CD4-positive, alpha-beta T cell (primary cell): ENCODE data around the gene MIX23. TPM values are rescaled to one million over a fixed set of nuclear protein-coding genes. Genes with fewer than 3 reads are reported as not detected.

Source experiments
- ATAC-seq: fragments of 200-7000 bp; cut with Tn5 transposase; one replicate; pipeline ENCODE4 v1.10.0; 2022; ENCODE audit warnings: mild to moderate bottlenecking; ENCODE audit not compliant: poor library complexity
- CTCF ChIA-PET: fragments of 350-600 bp; sonication (Branson Sonifier 250); formaldehyde crosslinking; loops from one replicate; lab custom pipeline; 2021; ENCODE audit warnings: antibody characterized with exemption, inconsistent platforms; lab: Charles Lee
- POLR2A ChIA-PET: fragments of 350-600 bp; sonication (Branson Sonifier 250); formaldehyde crosslinking; loops from one replicate; lab custom pipeline; 2021; ENCODE audit warnings: antibody characterized with exemption, inconsistent platforms; lab: Charles Lee
- DNase-seq, 14 experiments: peaks; one replicate each; pipeline ENCODE4 v3.0.0-alpha.2; 2013 to 2020; ENCODE audit warnings: mixed read lengths in 2 of 14
- H3K27ac ChIP-seq, 2 donors: one replicate each; pipeline versions ENCODE4 v1.5.1 to v1.7.0; 2013; ENCODE audit warnings: low read length in 2 of 2, low read depth in 1 of 2, mild to moderate bottlenecking in 1 of 2
- H3K27me3 ChIP-seq, 2 experiments: 1 replicate in 1 of 2; 2 replicates in 1 of 2; pipeline versions ENCODE4 v1.6.1 to v1.7.0; 2013; ENCODE audit warnings: low read length in 2 of 2, control low read depth in 1 of 2, mild to moderate bottlenecking in 1 of 2, moderate library complexity in 1 of 2; ENCODE audit not compliant: insufficient read depth in 2 of 2, control insufficient read depth in 1 of 2
- H3K36me3 ChIP-seq: one replicate; pipeline ENCODE4 v1.6.1; 2013; ENCODE audit warnings: low read length, control low read depth; ENCODE audit not compliant: insufficient read depth
- H3K4me1 ChIP-seq: one replicate; pipeline ENCODE4 v1.6.1; 2013; ENCODE audit warnings: low read length, control low read depth; ENCODE audit not compliant: insufficient read depth
- H3K4me3 ChIP-seq: one replicate; pipeline ENCODE4 v1.5.1; 2013; ENCODE audit warnings: mild to moderate bottlenecking, low read length, moderate library complexity
- H3K9me3 ChIP-seq, 2 experiments: 1 replicate in 1 of 2; 2 replicates in 1 of 2; pipeline versions ENCODE4 v1.6.1 to v1.7.0; 2013; ENCODE audit warnings: low read length in 2 of 2, mild to moderate bottlenecking in 2 of 2, control low read depth in 1 of 2, moderate library complexity in 1 of 2; ENCODE audit not compliant: control insufficient read depth in 1 of 2, insufficient read depth in 1 of 2
- H3K27ac Mint-ChIP-seq: one replicate; pipeline ENCODE4 v1.8.0; 2020; ENCODE audit warnings: mixed read lengths
- H3K27me3 Mint-ChIP-seq: one replicate; pipeline ENCODE4 v1.8.0; 2021; ENCODE audit warnings: mixed read lengths
- H3K36me3 Mint-ChIP-seq: one replicate; pipeline ENCODE4 v1.8.0; 2021; ENCODE audit warnings: low read depth, mixed read lengths
- H3K4me1 Mint-ChIP-seq: one replicate; pipeline ENCODE4 v1.8.0; 2021; ENCODE audit warnings: low read depth, mixed read lengths
- H3K4me3 Mint-ChIP-seq: one replicate; pipeline ENCODE4 v1.8.0; 2020; ENCODE audit warnings: mild to moderate bottlenecking, mixed read lengths
- H3K9me3 Mint-ChIP-seq: one replicate; pipeline ENCODE4 v1.8.0; 2020; ENCODE audit warnings: mixed read lengths
- intact Hi-C, 2 experiments: fragments of 100-400 bp; cut with DNase I in 1 of 2; cut with micrococcal nuclease in 1 of 2; formaldehyde crosslinking; loops; one replicate each; pipeline versions ENCODE4 v1.15.1 to v1.9.0; 2023 to 2025; cut with DNase I, micrococcal nuclease
- total RNA-seq, 174 experiments: library from RNA in 2 of 174; stranded (reverse) in 2 of 174; gene quantifications; one replicate each; pipeline ENCODE4 v1.2.3 and lab custom pipeline; 2021 to 2026
- TF ChIP-seq, protein P1 (sequence below): fragments of 200-600 bp; IDR thresholded peaks from one replicate; pipeline ENCODE4 v1.8.0; 2022; ENCODE audit warnings: antibody characterized with exemption, mild to moderate bottlenecking

MIX23 gene
- total RNA-seq, 2 experiments from 2014 or later, result 12.4 to 17.5 TPM

DNA sequence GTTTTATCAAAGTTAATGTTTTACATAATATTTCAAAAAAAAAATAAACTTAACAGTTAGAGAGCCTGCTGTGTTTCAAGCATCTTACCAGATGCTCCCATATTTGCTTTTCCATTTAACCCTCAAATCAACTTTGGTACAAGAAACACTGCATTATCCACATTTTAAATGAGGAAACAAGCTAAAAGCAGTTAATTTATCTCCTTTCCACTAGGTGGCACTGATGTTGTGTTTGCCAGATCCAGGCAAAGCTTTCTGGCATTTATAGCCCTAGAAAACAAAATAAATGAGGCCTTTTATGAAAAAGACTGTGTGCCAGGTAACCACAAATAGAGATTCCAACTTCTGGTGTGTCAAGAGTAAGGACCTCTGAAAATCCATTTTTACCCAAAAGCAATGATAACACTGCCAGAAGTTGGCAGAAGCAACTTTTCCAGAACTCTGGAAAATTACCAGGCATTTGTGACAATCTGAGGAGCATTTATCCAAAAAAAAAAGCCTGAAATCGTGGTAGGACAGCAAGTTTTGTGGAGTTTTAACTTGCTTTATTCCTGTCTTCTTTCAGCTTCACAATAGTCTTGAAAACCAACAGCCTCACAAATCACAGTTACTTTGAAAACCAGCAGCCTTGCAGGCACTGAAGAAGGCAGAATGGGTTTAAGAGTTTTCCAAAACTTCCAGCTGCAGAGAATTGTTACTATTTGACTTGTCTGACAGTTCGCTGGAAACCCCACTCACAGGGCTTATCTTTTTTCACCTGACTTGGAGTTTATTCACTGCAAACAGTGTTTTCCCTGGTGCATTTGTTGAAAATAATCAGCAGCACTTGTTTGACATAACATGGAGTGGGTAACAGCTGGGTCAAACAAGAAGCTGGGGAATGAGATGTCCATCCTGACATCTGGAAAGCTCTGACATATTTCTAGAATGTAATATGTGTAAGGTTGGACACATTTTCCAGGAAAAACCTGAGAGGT is 10.1 kb upstream of the MIX23 start:
- no peak overlapping the region for H3K27ac Mint-ChIP-seq
- peaks cover 10% of the 10 kb centered on the region for H3K4me1 Mint-ChIP-seq
- H3K4me3 Mint-ChIP-seq, result no peak overlapping the region
- H3K27ac ChIP-seq, result no peak overlapping the region
- DNase-seq, result peak in 5 of 14 experiments; percentile 5 to 68 (median 64)
- no peaks in the 10 kb centered on the region for H3K27me3 Mint-ChIP-seq
- TF ChIP-seq, protein P1, sequence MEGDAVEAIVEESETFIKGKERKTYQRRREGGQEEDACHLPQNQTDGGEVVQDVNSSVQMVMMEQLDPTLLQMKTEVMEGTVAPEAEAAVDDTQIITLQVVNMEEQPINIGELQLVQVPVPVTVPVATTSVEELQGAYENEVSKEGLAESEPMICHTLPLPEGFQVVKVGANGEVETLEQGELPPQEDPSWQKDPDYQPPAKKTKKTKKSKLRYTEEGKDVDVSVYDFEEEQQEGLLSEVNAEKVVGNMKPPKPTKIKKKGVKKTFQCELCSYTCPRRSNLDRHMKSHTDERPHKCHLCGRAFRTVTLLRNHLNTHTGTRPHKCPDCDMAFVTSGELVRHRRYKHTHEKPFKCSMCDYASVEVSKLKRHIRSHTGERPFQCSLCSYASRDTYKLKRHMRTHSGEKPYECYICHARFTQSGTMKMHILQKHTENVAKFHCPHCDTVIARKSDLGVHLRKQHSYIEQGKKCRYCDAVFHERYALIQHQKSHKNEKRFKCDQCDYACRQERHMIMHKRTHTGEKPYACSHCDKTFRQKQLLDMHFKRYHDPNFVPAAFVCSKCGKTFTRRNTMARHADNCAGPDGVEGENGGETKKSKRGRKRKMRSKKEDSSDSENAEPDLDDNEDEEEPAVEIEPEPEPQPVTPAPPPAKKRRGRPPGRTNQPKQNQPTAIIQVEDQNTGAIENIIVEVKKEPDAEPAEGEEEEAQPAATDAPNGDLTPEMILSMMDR, result peak; percentile 81
- H3K9me3 Mint-ChIP-seq, result no peaks in the 10 kb centered on the region
- no peaks in the 10 kb centered on the region for H3K27me3 ChIP-seq
- no peak overlapping the region for H3K4me3 ChIP-seq
- ChIA-PET POLR2A (interaction anchor here (0.6 to 1.8 kb wide), 8 partner anchors 8 to 286 kb away, joined by 3 to 30 read pairs (median 4); partner anchors contain the start of genes DTX3L, FAM162A, KPNA1 and MIX23), CTCF (interaction anchor here (0.5 to 2.8 kb wide), 17 partner anchors 9 to 286 kb away, joined by 3 to 21 read pairs (median 5); partner anchors contain the start of genes FAM162A, MIX23, PARP14 and WDR5B)
- intact Hi-C loops, result loop anchor here (1.0 to 5.0 kb wide), 4 partner anchors 286 to 636 kb away; partner anchors contain the start of gene SEMA5B (in 1 of the 2)
- peaks cover 5% of the 10 kb centered on the region for H3K36me3 ChIP-seq
- ATAC-seq, result peak; percentile 55
- no peaks in the 10 kb centered on the region for H3K9me3 ChIP-seq
- no peaks in the 10 kb centered on the region for H3K4me1 ChIP-seq
- H3K36me3 Mint-ChIP-seq, result peaks cover 39% of the 10 kb centered on the region

DNA sequence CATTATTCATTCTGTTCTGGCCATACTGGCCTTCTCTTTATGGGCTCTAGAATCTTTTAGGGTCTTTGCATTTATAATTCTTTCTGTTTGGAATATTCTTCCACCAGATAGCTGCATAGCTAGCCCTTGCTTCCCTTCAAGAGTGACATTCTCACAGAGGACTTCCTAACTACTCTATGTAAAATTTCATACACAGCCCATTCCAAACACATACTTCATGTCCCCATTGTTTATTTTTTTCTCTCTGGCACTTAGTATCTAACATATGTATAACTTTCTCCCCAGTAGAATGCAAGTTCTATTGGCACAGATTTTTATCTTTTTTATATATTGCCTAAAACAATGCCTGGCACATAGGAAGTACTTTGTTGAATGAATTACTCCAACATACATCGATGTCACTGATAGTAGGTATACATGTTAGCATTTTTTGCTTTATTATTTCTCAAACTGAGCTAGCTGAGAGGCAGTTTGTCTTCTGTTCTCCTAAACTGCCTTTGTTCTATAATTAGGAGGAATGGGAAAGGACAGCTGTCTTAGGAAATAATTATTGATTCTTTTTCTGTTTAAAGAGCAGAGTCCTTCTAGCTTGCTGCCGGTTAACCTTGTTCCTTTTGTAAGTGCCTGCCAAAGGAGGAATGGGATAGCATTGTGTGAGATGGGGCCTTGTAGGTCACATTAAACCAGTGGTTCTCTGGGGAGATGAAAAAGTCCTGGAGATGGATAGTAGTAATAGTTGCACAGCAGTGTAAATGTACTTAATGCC is 8.8 kb upstream of the MIX23 start:
- intact Hi-C loops, result loop anchor here (2.0 to 5.0 kb wide), 3 partner anchors 287 to 637 kb away; partner anchors contain the start of gene SEMA5B (in 1 of the 2)
- TF ChIP-seq, protein P1, result no peak
- Histone ChIP-seq H3K4me1 (no peaks in the 10 kb centered on the region), H3K9me3 (no peaks in the 10 kb centered on the region), H3K27ac (no peak overlapping the region), H3K27me3 (no peaks in the 10 kb centered on the region), H3K36me3 (peaks cover 6% of the 10 kb centered on the region), H3K4me3 (no peak overlapping the region)
- no peaks in the 10 kb centered on the region for H3K9me3 Mint-ChIP-seq
- H3K27ac Mint-ChIP-seq, result no peak overlapping the region
- no peaks in the 10 kb centered on the region for H3K27me3 Mint-ChIP-seq
- peaks cover 22% of the 10 kb centered on the region for H3K4me1 Mint-ChIP-seq
- no peak for DNase-seq
- POLR2A ChIA-PET, result interaction anchor here (1.8 kb wide), 1 partner anchor 24 kb away, joined by 17 read pairs; the partner anchor contains the start of gene WDR5B
- no peak for ATAC-seq
- CTCF ChIA-PET, result interaction anchor here (1.0 to 2.8 kb wide), 5 partner anchors 8 to 288 kb away, joined by 3 to 21 read pairs (median 14); partner anchors contain the start of genes FAM162A, MIX23, PARP14 and WDR5B
- H3K4me3 Mint-ChIP-seq, result no peak overlapping the region
- H3K36me3 Mint-ChIP-seq, result peaks cover 45% of the 10 kb centered on the region

DNA sequence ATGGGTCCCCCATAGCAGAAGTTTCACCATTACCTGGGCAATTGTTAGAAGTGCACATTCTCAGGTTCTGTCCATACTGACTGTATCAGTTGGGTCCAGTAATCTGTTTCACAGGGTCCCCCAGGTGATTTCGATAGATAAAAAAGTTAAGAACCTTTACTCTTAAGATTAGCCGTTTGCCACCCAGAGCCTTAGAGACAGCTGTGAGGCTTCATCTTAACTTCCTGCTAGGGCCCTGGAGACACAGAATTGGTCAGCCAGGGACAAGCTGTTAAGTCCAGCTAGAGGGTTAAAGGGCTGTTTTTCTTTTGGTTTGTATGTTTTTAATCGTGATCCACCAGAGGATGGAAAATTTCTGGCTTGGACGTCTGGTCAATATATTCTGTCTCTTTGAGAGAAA is 7.6 kb upstream of the MIX23 start:
- CTCF ChIA-PET, result no interaction called here
- H3K27ac Mint-ChIP-seq, result no peak overlapping the region

More for the DNA sequence above, 7.6 kb upstream of the MIX23 start:
- DNase-seq (no peak), ATAC-seq (no peak)
- Mint-ChIP-seq H3K36me3 (peaks cover 45% of the 10 kb centered on the region), H3K4me1 (peaks cover 31% of the 10 kb centered on the region), H3K27me3 (no peaks in the 10 kb centered on the region), H3K4me3 (no peak overlapping the region), H3K9me3 (no peaks in the 10 kb centered on the region)
- H3K4me1 ChIP-seq, result no peaks in the 10 kb centered on the region
- intact Hi-C loops, result loop anchor here in 1 of 2 experiments (5.0 kb wide), 1 partner anchor 637 kb away; the partner anchor contains the start of gene SEMA5B
- TF ChIP-seq, protein P1, result no peak
- POLR2A ChIA-PET, result no interaction called here
- H3K27ac ChIP-seq, result no peak overlapping the region
- H3K4me3 ChIP-seq, result no peak overlapping the region
- H3K27me3 ChIP-seq, result no peaks in the 10 kb centered on the region
- H3K36me3 ChIP-seq, result peaks cover 9% of the 10 kb centered on the region
- no peaks in the 10 kb centered on the region for H3K9me3 ChIP-seq
